ENCODE measurements around the gene ZNF224.
"Not testable (repeated sequence)": the region's sequence is repeated elsewhere in the genome, so short reads cannot be mapped to it uniquely, and the experiment has no call there.

The ZNF224 gene

GRCh38 chr19:44113138-44113783 is 19.1 kb downstream of the ZNF224 start, which contains the start of gene ZNF225:
ZNF225 (plus strand) TSS chr19:44113399; CDS start chr19:44115828, 2,429 bp downstream.
- in situ Hi-C loops (cut with HindIII; ENCODE audit: low pct_ligation_motif_present, low pct_unique_long_range_greater_than_20kb, low sequenced_read_pairs): no loop called here
- peak; percentile 96 for DNase-seq

GRCh38 chr19:44113784-44114390 is 19.7 kb downstream of the ZNF224 start:
- in situ Hi-C loops (cut with HindIII; ENCODE audit: low pct_ligation_motif_present, low pct_unique_long_range_greater_than_20kb, low sequenced_read_pairs): no loop called here
- no peak for DNase-seq

GRCh38 chr19:44121162-44121561 is 27.0 kb downstream of the ZNF224 start:
- in situ Hi-C loops (cut with HindIII; ENCODE audit: low pct_ligation_motif_present, low pct_unique_long_range_greater_than_20kb, low sequenced_read_pairs); DNase-seq: not testable (repeated sequence)

- in situ Hi-C loops (cut with HindIII; ENCODE audit: low pct_ligation_motif_present, low pct_unique_long_range_greater_than_20kb, low sequenced_read_pairs): no loop called here
- no peak for DNase-seq
These were observed 37.8 kb downstream of the ZNF224 start for GRCh38 chr19:44131955-44132354.

- in situ Hi-C loops (cut with HindIII; ENCODE audit: low pct_ligation_motif_present, low pct_unique_long_range_greater_than_20kb, low sequenced_read_pairs): no loop called here
- DNase-seq: peak; percentile 83
These were observed 47.3 kb downstream of the ZNF224 start, which contains the start of gene ZNF234 for GRCh38 chr19:44141191-44142058. ZNF234 (plus strand) TSS chr19:44141554; CDS start chr19:44144633, 3,079 bp downstream.

- no peak for DNase-seq
- in situ Hi-C loops (cut with HindIII; ENCODE audit: low pct_ligation_motif_present, low pct_unique_long_range_greater_than_20kb, low sequenced_read_pairs): no loop called here
These were observed 47.9 kb downstream of the ZNF224 start for GRCh38 chr19:44142059-44142433.

- in situ Hi-C loops (cut with HindIII; ENCODE audit: low pct_ligation_motif_present, low pct_unique_long_range_greater_than_20kb, low sequenced_read_pairs): no loop called here
- DNase-seq: no peak
These were observed 55.6 kb downstream of the ZNF224 start for GRCh38 chr19:44149776-44150175.

- DNase-seq: no peak
- in situ Hi-C loops (cut with HindIII; ENCODE audit: low pct_ligation_motif_present, low pct_unique_long_range_greater_than_20kb, low sequenced_read_pairs): no loop called here
These were observed 57.3 kb downstream of the ZNF224 start for GRCh38 chr19:44151491-44151890.

GRCh38 chr19:44156475-44156874 is 62.3 kb downstream of the ZNF224 start:
- no peak for DNase-seq
- in situ Hi-C loops (cut with HindIII; ENCODE audit: low pct_ligation_motif_present, low pct_unique_long_range_greater_than_20kb, low sequenced_read_pairs): no loop called here

All from ACHN (cell line).